ENCODE measurements around the gene ASZ1.
"Not testable (repeated sequence)": the region's sequence is repeated elsewhere in the genome, so short reads cannot be mapped to it uniquely, and the experiment has no call there.

The ASZ1 gene

GRCh38 chr7:117470777-117471176 lies 43.5 kb upstream of the ASZ1 start:
- Histone ChIP-seq H3K4me2 (ENCODE audit: low read depth, low read length, poor library complexity, severe bottlenecking) (no peak overlapping the region), H4K20me1 (ENCODE audit: low read depth, low read length) (no peaks in the 10 kb centered on the region), H3K36me3 (ENCODE audit: low read length) (no peaks in the 10 kb centered on the region), H3K9me3 (ENCODE audit: insufficient read depth, low read length) (no peaks in the 10 kb centered on the region), H3K9ac (ENCODE audit: low read length) (no peak overlapping the region), H3K27ac (ENCODE audit: low read depth, low read length) (no peak overlapping the region), H2AFZ (ENCODE audit: low read depth, low read length, severe bottlenecking) (no peak overlapping the region), H3K27me3 (ENCODE audit: low read length) (no peaks in the 10 kb centered on the region), H3K9me2 (replicated peaks; ENCODE audit: insufficient read depth, low read length) (no peaks in the 10 kb centered on the region), H3K4me3 (ENCODE audit: insufficient read depth, low read length, poor library complexity, severe bottlenecking) (no peak overlapping the region), H3K79me2 (ENCODE audit: insufficient read depth, low read length) (no peaks in the 10 kb centered on the region), H3F3A (ENCODE audit: insufficient read depth) (no peaks in the 10 kb centered on the region)
- TF ChIP-seq EZH2phosphoT487 (conservative IDR thresholded peaks at IDR 0.05; ENCODE audit: low read length) = no peak

- Histone ChIP-seq H3K4me2 (ENCODE audit: low read depth, low read length, poor library complexity, severe bottlenecking) (no peak overlapping the region), H3F3A (ENCODE audit: insufficient read depth) (no peaks in the 10 kb centered on the region), H3K9ac (ENCODE audit: low read length) (no peak overlapping the region), H2AFZ (ENCODE audit: low read depth, low read length, severe bottlenecking) (no peak overlapping the region), H3K36me3 (ENCODE audit: low read length) (no peaks in the 10 kb centered on the region), H3K27ac (ENCODE audit: low read depth, low read length) (no peak overlapping the region), H3K9me3 (ENCODE audit: insufficient read depth, low read length) (no peaks in the 10 kb centered on the region), H3K4me3 (ENCODE audit: insufficient read depth, low read length, poor library complexity, severe bottlenecking) (no peak overlapping the region), H3K9me2 (replicated peaks; ENCODE audit: insufficient read depth, low read length) (no peaks in the 10 kb centered on the region), H4K20me1 (ENCODE audit: low read depth, low read length) (no peaks in the 10 kb centered on the region), H3K79me2 (ENCODE audit: insufficient read depth, low read length) (no peaks in the 10 kb centered on the region), H3K27me3 (ENCODE audit: low read length) (no peaks in the 10 kb centered on the region)
- no peak for TF ChIP-seq EZH2phosphoT487 (conservative IDR thresholded peaks at IDR 0.05; ENCODE audit: low read length)
- no peak for TF ChIP-seq CTCF (IDR thresholded peaks at IDR 0.05; ENCODE audit: insufficient read depth, low read length, poor library complexity, severe bottlenecking)
These were observed 40.9 kb upstream of the ASZ1 start for GRCh38 chr7:117468174-117468573.

- not testable (repeated sequence) for H3K9me2 ChIP-seq (replicated peaks; ENCODE audit: insufficient read depth, low read length); H3K27ac ChIP-seq (ENCODE audit: low read depth, low read length); H3K79me2 ChIP-seq (ENCODE audit: insufficient read depth, low read length); H3F3A ChIP-seq (ENCODE audit: insufficient read depth); H3K36me3 ChIP-seq (ENCODE audit: low read length); H4K20me1 ChIP-seq (ENCODE audit: low read depth, low read length); H3K4me2 ChIP-seq (ENCODE audit: low read depth, low read length, poor library complexity, severe bottlenecking); H3K9me3 ChIP-seq (ENCODE audit: insufficient read depth, low read length); H2AFZ ChIP-seq (ENCODE audit: low read depth, low read length, severe bottlenecking); H3K9ac ChIP-seq (ENCODE audit: low read length); H3K4me3 ChIP-seq (ENCODE audit: insufficient read depth, low read length, poor library complexity, severe bottlenecking); H3K27me3 ChIP-seq (ENCODE audit: low read length)
These were observed 33.5 kb upstream of the ASZ1 start for GRCh38 chr7:117460815-117461214.

- Histone ChIP-seq H3K79me2 (ENCODE audit: insufficient read depth, low read length) (no peaks in the 10 kb centered on the region), H3K9ac (ENCODE audit: low read length) (no peak overlapping the region), H3F3A (ENCODE audit: insufficient read depth) (no peaks in the 10 kb centered on the region), H3K9me2 (replicated peaks; ENCODE audit: insufficient read depth, low read length) (no peaks in the 10 kb centered on the region), H3K4me3 (ENCODE audit: insufficient read depth, low read length, poor library complexity, severe bottlenecking) (no peak overlapping the region), H3K36me3 (ENCODE audit: low read length) (no peaks in the 10 kb centered on the region), H3K27me3 (ENCODE audit: low read length) (no peaks in the 10 kb centered on the region), H3K9me3 (ENCODE audit: insufficient read depth, low read length) (no peaks in the 10 kb centered on the region), H3K27ac (ENCODE audit: low read depth, low read length) (no peak overlapping the region), H3K4me2 (ENCODE audit: low read depth, low read length, poor library complexity, severe bottlenecking) (no peak overlapping the region), H2AFZ (ENCODE audit: low read depth, low read length, severe bottlenecking) (no peak overlapping the region), H4K20me1 (ENCODE audit: low read depth, low read length) (no peaks in the 10 kb centered on the region)
- no peak for TF ChIP-seq CTCF (IDR thresholded peaks at IDR 0.05; ENCODE audit: insufficient read depth, low read length, poor library complexity, severe bottlenecking)
- no peak for TF ChIP-seq EZH2phosphoT487 (conservative IDR thresholded peaks at IDR 0.05; ENCODE audit: low read length)
These were observed 32.4 kb upstream of the ASZ1 start for GRCh38 chr7:117459735-117460134.
